Measurements from ENCODE around the gene SPECC1. TPM values are rescaled to one million over a fixed set of nuclear protein-coding genes. Genes with fewer than 3 reads are reported as not detected.
A peak's percentile ranks its signal among the peaks of the same experiment; 100 is the strongest.

SPECC1 gene
- total and polyA plus RNA-seq, 2 of the 4 experiments (the other 2 are of a cell fraction): 16.9 to 26.2 TPM

GRCh38 chr17:20158580-20158979, 149.4 kb downstream of the SPECC1 start (continued):
- no peak for TF ChIP-seq MAZ (IDR thresholded peaks at IDR 0.05; ENCODE audit: borderline replicate concordance, low read depth, low read length)
- TF ChIP-seq POLR2A (IDR thresholded peaks at IDR 0.05; ENCODE audit: low read depth, low read length): no peak
- no peak for TF ChIP-seq CHD1 (IDR thresholded peaks at IDR 0.05; ENCODE audit: low read depth, low read length)
- no peak for TF ChIP-seq MAFK (IDR thresholded peaks at IDR 0.05; ENCODE audit: low read depth, low read length)

- Histone ChIP-seq H4K5ac (ENCODE audit: low read depth, low read length) (no peak overlapping the region), H2BK15ac (ENCODE audit: low read depth, low read length) (no peak overlapping the region), H2AFZ (replicated peaks; ENCODE audit: low read length, poor library complexity) (no peak overlapping the region), H3K4me1 (ENCODE audit: control insufficient read depth, insufficient read depth, low read length) (peaks cover 2% of the 10 kb centered on the region), H3K27me3 (ENCODE audit: control insufficient read depth, insufficient read depth, low read length) (no peaks in the 10 kb centered on the region), H3K56ac (ENCODE audit: extremely low read depth, insufficient read depth, low read length) (no peak overlapping the region), H3K27ac (ENCODE audit: insufficient read depth, low read length) (no peak overlapping the region), H2AK5ac (ENCODE audit: low read depth, low read length) (no peak overlapping the region), H2BK120ac (ENCODE audit: low read depth, low read length) (no peak overlapping the region), H3K36me3 (ENCODE audit: control insufficient read depth, insufficient read depth, low read length) (no peaks in the 10 kb centered on the region; the same call in 1 of the 2 replicates), H3K4ac (ENCODE audit: low read depth, low read length) (peak overlapping the region; percentile 22; the same call in 1 of the 2 replicates), H2BK5ac (ENCODE audit: low read depth, low read length, poor library complexity, severe bottlenecking) (no peak overlapping the region), H4K20me1 (ENCODE audit: insufficient read depth, low read length) (peaks cover 26% of the 10 kb centered on the region), H3K23ac (ENCODE audit: low read depth, low read length) (no peak overlapping the region; the same call in 1 of the 2 replicates), H4K8ac (ENCODE audit: low read depth in 2 of 2, low read length in 2 of 2) (no peak overlapping the region), H3K4me2 (ENCODE audit: low read depth, low read length) (no peak overlapping the region), H2AK9ac (replicated peaks; ENCODE audit: low read depth, low read length, poor library complexity) (no peak overlapping the region), H2BK20ac (ENCODE audit: low read depth, low read length) (no peak overlapping the region), H4K91ac (ENCODE audit: insufficient read depth, low read depth, low read length) (no peak overlapping the region), H3K4me3 (ENCODE audit: insufficient read depth, low read depth, low read length) (no peak overlapping the region), H3K79me1 (ENCODE audit: low read depth in 1 of 2, low read length in 2 of 2) (peaks cover 16 to 53% of the 10 kb centered on the region in 2 experiments), H3K9ac (ENCODE audit: low read depth, low read length) (no peak overlapping the region), H3K18ac (ENCODE audit: low read depth, low read length) (no peak overlapping the region), H3K14ac (replicated peaks; ENCODE audit: low read depth, low read length) (no peak overlapping the region), H3K9me3 (ENCODE audit: control insufficient read depth, insufficient read depth, low read length) (no peaks in the 10 kb centered on the region), H3K9me1 (ENCODE audit: insufficient read depth, low read length) (peaks cover 19% of the 10 kb centered on the region)
- BruUV-seq (replicated peaks): no TSS peak
- TF ChIP-seq MAZ (IDR thresholded peaks at IDR 0.05; ENCODE audit: borderline replicate concordance, low read depth, low read length): no peak
- TF ChIP-seq, protein P1, sequence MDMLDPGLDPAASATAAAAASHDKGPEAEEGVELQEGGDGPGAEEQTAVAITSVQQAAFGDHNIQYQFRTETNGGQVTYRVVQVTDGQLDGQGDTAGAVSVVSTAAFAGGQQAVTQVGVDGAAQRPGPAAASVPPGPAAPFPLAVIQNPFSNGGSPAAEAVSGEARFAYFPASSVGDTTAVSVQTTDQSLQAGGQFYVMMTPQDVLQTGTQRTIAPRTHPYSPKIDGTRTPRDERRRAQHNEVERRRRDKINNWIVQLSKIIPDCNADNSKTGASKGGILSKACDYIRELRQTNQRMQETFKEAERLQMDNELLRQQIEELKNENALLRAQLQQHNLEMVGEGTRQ (IDR thresholded peaks at IDR 0.05; ENCODE audit: low read depth, low read length): no peak
- TF ChIP-seq CEBPB (IDR thresholded peaks at IDR 0.05; ENCODE audit: low read depth, low read length): peak; percentile 1; the same call in 1 of the 2 replicates
- TF ChIP-seq MXI1 (IDR thresholded peaks at IDR 0.05; ENCODE audit: borderline replicate concordance, low read depth, low read length): no peak
- intact Hi-C loops (cut with micrococcal nuclease) (loop anchor here (5.0 kb wide), 1 partner anchor 68 kb away; no protein-coding TSS in a partner anchor), dilution Hi-C loops (cut with HindIII; ENCODE audit: low sequenced_read_pairs, unreplicated experiment) (no loop called here), in situ Hi-C loops (cut with MboI; ENCODE audit: low sequenced_read_pairs) (no loop called here)
- ATAC-seq (ENCODE audit: low read depth): no peak
- peak; percentile 27 for DNase-seq
- 100% methylated on average over 1 of the region's 4 CpGs; no CpG with 5 or more reads in 1 of the 2 experiments for WGBS, 2 experiments (ENCODE audit: extremely low coverage in 2 of 2, insufficient read length in 1 of 2)
- CTCF ChIA-PET: interaction anchor here (1.1 kb wide), 1 partner anchor 67 kb away, joined by 3 read pairs; no protein-coding TSS in a partner anchor
- POLR2A ChIA-PET (ENCODE audit: unreplicated experiment): no interaction called here
Observed at GRCh38 chr17:20159406-20160069, 150.4 kb downstream of the SPECC1 start.

Data from IMR-90 (cell line).